ENCODE measurements around the gene MPP1.

Gene MPP1

DNA sequence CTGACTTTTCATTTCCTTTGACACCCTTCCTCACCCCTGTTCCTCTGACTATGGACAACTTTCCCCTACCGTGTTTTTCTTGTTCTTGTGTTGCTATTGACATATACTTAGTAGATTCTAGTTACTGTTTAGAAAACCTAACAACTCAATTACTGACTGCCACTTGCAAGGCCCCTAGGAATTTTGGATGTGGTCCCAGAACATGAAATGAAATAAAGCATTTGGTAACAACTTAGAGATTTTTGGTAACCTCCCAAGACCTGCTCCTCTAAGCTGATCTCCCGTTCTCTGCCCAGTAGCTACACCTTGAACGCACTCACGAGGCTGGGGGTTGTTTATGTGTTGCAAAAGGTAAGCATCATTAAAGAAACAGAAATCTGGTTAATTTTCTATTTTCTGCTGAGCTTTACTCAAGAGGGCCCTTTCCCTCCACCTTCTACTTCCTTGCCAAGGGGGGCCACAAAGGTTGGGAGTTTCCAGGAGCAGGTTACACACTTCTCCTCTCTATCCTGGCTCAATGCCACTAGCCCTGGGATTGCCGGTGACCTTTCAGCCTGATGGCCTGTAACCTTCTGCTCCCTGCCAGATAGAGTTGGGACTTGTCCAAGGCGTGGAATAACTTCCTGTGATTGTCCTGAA, 74.9 kb downstream of the MPP1 start:
- DNase-seq: no peak

DNA sequence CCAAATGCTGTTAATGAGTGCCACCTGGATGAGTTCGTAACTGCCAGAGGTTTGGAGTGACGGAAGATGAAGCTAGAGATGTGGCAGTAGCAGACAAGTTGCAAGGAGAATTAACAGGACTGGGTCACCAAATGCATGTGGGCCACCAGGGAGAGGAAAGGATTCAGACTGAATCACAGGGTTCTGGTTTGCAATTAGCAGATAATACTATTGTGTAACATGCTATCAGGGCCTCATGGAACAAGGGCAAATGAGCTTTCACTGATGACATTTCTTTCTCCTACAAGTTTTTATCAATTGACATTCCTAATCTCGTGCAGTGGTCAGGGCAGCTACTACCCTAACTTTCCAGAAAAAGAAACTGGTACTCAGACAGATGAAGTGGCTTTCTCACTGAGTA, 75.8 kb downstream of the MPP1 start:
- no peak for DNase-seq

Measured in CD4-positive, alpha-beta T cell treated with Interferon alpha-2 for 1 hour (primary cell).